Measurements from ENCODE around the gene GNLY.
A peak's percentile ranks its signal among the peaks of the same experiment; 100 is the strongest.

GNLY gene

GRCh38 chr2:85690932-85691331 lies 3.2 kb upstream of the GNLY start:
- DNase-seq, result no peak

DNA sequence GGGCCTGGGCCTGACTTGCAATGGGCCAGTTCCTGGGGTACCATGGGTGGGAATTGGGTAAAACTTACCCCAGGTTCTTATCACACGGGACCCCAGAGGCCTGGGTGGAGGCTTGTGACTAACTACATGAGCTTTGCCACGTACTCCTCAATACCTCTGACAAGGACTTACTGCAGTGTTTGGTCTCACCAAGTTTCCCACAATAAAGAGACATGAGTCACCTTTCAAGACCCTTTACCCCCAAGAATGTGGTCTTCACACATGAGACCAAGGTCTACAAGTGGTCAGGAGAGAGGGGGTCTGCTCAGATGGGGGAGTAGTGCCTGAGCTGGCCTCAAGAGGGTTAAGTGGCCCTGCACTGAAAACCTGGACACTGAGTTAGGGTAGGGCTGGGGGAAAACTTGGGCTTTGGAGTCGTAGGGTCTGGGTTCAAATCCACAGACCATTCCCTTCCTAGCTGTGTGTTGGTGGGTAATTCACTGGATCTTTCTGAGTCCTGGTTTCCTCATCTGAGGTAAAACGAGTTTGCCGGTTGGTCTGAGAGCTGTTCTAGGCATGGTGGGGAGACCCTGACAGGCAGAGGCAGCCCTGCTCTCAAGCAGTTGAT lies 2.0 kb upstream of the GNLY start:
- DNase-seq, result no peak

- DNase-seq, result no peak
Measured at GRCh38 chr2:85695121-85695520, 963 bp downstream of the GNLY start.

DNA sequence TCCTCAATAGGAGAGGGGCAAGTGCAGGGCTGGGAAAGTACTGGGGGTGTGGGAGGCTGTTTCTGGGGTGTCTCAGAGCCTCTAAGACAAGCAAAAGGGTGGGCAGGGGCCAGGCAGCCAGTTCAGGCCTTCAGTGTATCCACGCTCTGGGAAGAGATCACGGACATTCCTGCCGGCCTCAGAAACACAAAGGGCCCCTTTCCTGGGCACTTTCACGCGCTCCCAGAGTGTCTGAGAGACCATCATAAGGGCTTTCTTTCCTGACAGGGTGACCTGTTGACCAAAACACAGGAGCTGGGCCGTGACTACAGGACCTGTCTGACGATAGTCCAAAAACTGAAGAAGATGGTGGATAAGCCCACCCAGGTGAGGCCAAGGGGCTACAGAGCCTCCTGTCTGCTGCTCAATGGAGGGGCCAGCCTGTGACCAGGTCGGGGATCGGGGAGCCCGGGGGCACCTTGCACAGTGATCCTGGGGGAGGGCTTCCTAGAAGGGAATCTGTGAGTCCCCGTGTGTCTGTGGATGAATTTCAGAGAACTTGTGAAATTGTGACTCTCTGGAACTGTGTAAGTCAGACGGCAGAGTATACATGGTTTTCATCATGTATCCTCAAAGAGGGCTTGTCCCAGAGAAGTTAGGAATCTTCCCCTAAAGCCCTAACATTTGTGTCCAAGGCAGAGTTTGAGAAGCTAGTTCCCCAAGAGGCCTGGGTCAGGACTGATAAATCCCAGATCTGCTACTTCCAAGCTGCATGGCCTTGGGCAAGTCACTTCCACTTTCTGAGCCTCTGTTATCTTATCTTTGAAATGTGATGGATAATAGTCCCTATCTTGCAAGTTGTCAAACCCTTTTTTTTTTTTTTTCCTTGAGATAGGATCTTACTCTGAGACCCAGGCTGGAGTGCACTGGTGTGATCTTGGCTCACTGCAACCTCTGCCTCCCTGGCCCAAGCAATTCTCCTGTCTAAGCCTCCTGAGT lies 1.8 kb downstream of the GNLY start:
- DNase-seq, result no peak

- DNase-seq, result no peak
Measured at GRCh38 chr2:85697096-85697495, 2.9 kb downstream of the GNLY start.

- no peak for DNase-seq
Measured at GRCh38 chr2:85697716-85698115, 3.6 kb downstream of the GNLY start.

DNA sequence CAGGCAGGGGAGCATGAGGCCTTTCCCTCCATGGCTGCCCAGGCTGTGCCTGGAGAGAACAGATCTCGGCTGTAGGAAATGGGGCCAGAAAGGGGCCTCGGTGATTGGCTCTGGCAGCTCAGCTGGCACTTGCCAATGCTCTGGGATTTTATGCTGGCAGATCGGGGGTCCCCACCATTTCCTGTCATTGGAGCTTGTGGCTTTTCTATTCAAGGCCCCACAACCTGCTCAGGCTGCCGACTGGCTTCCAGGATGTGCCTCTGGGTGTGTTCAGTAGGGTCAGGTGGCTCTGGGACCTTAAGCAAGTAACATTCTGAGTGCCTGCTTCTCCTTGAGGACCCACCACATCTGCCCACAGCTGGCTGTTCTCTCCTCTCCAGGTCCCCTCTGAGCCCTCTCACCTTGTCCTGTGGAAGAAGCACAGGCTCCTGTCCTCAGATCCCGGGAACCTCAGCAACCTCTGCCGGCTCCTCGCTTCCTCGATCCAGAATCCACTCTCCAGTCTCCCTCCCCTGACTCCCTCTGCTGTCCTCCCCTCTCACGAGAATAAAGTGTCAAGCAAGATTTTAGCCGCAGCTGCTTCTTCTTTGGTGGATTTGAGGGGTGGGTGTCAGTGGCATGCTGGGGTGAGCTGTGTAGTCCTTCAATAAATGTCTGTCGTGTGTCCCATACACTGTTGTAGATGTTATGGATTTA lies 4.2 kb downstream of the GNLY start:
- DNase-seq, result no peak

- no peak for DNase-seq
Measured at GRCh38 chr2:85698880-85699254, 4.7 kb downstream of the GNLY start.

DNA sequence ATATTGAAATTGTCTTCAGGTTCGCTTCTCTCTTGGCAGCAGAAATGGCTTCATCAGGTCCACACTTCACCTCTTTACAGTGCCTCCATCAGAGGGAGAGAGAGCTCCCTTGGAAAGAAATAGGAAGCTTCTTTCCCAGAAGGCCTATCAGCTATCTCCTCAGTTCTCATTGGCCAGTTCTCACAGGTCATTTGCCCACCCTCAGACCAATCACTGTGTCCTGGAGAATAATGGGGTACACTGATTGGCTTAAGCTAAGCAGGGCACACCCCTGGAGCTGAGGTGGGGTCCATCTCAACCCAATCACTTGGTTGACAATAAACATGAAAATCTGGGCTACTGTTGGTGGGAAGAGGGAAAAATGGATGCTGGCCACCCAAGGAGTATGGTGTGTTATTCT lies 5.2 kb downstream of the GNLY start:
- no peak for DNase-seq

- no peak for DNase-seq
Measured at GRCh38 chr2:85702172-85702571, 8.0 kb downstream of the GNLY start.

GRCh38 chr2:85702800-85703199 lies 8.6 kb downstream of the GNLY start:
- no peak for DNase-seq

DNA sequence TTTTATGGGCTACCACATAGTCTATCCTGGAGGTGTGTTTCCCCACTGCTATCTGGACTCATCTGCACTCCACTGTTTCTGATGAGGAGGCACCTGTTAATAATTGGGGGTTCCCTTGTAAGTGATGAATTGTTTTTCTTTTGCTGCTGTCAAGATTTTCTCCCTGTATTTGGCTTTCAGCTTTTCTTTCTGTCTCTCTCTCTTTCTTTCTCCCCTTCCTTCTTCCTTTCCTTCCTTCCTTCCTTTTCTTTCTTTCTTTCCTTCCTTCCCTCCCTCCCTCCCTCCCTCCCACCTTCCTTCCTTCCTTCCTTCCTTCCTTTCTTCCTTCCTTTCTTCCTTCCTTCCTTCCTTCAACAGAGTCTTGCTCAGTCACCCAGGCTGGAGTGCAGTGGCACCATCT lies 9.2 kb downstream of the GNLY start:
- DNase-seq, result no peak

GRCh38 chr2:85704038-85704437 lies 9.9 kb downstream of the GNLY start:
- no peak for DNase-seq

GRCh38 chr2:85704800-85705679 lies 10.9 kb downstream of the GNLY start:
- DNase-seq, result no peak

GRCh38 chr2:85705680-85706039 lies 11.5 kb downstream of the GNLY start:
- DNase-seq, result no peak

GRCh38 chr2:85706063-85706462 lies 11.9 kb downstream of the GNLY start:
- no peak for DNase-seq

GRCh38 chr2:85706599-85707296 lies 12.6 kb downstream of the GNLY start:
- DNase-seq, result no peak

GRCh38 chr2:85707304-85707703 lies 13.1 kb downstream of the GNLY start:
- peak; percentile 72 for DNase-seq

DNA sequence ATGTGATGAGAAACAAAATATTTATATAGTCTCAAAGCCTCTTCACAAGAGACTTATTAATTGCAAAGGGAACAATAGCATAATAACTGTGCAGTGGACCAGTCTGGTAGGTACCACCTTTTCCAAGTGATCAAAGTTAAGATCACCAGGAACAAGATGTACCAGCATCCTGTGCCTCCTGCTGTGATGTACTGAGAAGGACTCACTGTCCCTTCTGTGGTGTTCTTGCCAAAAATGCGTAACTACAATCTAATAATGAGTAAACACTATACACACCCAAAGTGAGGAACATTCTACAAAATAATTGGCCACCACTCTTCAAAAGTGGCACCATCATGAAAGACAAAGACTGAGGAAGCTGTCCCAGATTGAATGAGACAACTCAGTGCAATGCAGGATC lies 14.5 kb downstream of the GNLY start:
- DNase-seq, result no peak

GRCh38 chr2:85709401-85709811 lies 15.2 kb downstream of the GNLY start:
- no peak for DNase-seq

DNA sequence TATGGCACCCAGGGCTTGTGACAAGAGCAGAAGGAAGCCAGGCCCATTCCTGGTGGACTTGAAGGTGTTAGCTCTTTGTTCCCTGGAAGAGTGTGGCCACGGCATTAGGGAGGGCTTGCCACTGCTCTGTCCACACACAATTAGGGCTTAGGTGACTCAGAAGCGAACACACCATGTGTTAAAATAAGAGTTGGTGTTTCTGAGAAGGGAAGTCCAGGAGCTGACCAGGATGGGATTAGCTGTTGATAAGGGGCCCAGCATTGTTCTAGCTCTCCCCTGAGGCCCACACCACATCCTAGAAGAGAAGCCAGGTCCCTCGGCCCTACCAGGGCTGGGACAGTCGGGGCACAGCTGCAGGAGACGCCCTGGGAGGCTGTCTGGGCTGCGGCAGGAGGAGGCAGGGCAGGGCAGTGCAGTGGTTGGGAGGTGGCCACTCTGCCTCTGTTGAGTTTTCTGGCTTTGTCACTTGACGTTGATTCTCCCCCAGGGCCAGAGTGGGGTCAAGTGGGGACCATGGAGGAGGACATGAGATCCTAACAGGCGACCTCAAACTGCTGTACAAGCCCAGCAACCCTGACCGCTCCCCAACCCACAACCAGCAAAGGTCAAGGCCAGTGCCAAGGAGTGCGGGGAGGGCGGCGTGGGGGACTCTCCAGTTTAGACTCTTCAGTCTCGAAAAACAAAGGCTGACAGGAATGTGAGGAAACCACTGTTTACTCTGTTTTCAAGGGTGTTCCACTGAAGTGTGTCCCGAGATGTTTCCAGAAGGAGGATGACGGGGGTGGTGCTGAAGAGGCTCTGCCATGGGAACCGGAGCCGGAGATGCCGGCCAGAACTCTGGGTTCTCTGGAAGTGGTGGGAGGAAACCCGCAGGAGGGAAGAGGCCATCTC lies 16.8 kb downstream of the GNLY start:
- DNase-seq, result no peak
